ENCODE results near the gene ATP5F1D. TPM values are rescaled to one million over a fixed set of nuclear protein-coding genes. Genes with fewer than 3 reads are reported as not detected.

The ATP5F1D gene
- total and polyA plus RNA-seq, 12 donors, result 491 to 2,879 (median 562) TPM

DNA sequence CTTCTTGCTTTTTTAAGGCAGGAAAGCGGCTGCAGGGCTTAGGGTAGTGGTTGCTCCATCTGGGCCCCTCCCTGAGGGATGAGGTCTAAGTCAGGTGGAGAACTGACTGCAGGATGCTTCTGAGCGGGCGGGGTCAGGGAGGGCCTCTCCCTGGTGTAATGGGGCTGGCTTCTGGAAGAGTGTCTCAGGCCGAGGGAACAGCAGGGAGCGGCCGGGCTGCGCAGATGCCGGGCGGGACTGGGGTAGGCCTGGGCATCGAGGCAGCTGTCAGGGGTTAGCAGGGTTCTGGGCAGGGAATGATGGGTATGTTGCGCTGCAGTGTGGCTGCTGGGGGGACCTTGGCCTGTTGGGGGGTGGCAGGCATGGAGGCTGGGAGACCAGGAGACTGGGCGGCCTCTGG is 36.5 kb downstream of the ATP5F1D start:
- intact Hi-C loops (cut with DNase I), result loop anchor here in 6 of 10 donors (1.0 to 10.0 kb wide), 7 partner anchors 104 to 234 kb away; partner anchors contain the start of genes DAZAP1 (in 3 of the 6), GAMT (in 3 of the 6), NDUFS7 (in 2 of the 6) and ADAMTSL5 (in 1 of the 6)
- peaks cover 0 to 4% (median 4%) of the 10 kb centered on the region in 7 donors for H3K27me3 ChIP-seq
- TF ChIP-seq CTCF (IDR thresholded peaks at IDR 0.05), result no peak
- H3K9me3 ChIP-seq, result no peaks in the 10 kb centered on the region
- peaks cover 20 to 40% (median 37%) of the 10 kb centered on the region in 9 donors for H3K4me1 ChIP-seq
- H3K27ac ChIP-seq, result no peak overlapping the region
- WGBS, 2 donors, result 86 to 89% methylated on average over 11 to 12 of the region's 12 CpGs
- no peak overlapping the region for H3K4me3 ChIP-seq
- no peak for ATAC-seq
- no peak for DNase-seq
- peaks cover 0 to 50% (median 28%) of the 10 kb centered on the region in 9 donors for H3K36me3 ChIP-seq

DNA sequence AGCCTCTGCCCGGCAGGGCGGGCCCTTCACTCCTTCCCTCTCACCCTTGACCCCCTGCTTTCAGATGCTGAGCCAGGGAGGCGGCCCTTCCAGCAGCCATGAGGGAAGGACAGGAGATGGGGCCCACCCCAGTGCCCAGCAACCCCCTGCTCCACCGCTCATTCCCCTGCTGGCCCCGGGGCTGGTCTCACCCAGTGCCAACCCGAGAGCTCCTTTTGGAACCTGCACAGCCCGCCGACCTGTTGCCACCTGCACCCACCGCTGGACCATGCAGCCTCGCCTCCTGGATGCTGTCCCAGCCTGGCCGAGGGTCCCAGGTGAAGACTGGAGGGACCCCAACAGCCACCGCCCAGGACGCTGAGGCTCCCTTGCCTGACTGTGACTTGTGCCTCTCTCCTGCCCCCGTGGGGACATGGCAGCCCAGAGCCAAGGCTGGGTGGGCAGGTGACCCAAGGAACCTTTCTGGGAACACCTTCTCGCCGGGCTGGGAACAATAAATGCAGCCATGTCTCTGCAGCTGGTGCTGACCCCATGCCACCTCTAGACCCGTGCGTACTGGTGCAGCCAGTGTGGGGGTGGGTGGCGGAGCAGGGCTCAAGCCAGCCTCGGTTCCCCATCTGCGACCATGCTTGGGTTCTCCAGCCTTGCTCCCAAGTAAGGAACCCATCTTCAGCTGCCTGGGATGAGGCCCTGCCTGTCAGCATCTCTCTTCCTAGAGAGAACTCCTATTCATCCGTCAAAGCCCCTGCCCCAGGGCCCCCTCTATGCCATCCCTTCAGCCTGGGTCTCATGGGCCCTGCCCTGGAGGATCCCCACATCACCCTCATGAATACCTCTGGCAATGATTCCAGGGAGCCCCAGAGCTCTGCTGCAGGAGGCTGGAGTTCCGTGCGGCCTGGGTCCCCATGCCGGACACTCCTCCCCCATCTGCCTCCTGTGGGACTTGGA is 37.4 kb downstream of the ATP5F1D start:
- H3K4me3 ChIP-seq, result no peak overlapping the region
- TF ChIP-seq CTCF (IDR thresholded peaks at IDR 0.05), result no peak
- WGBS, 2 donors, result 88 to 92% methylated on average over 25 of the region's 25 CpGs
- intact Hi-C loops (cut with DNase I), result loop anchor here in 6 of 10 donors (1.0 to 10.0 kb wide), 7 partner anchors 103 to 233 kb away; partner anchors contain the start of genes DAZAP1 (in 3 of the 6), GAMT (in 3 of the 6), NDUFS7 (in 2 of the 6) and ADAMTSL5 (in 1 of the 6)
- H3K36me3 ChIP-seq, result peaks cover 0 to 41% (median 19%) of the 10 kb centered on the region in 9 donors
- ATAC-seq, result no peak
- H3K27ac ChIP-seq, result no peak overlapping the region
- peaks cover under 1 to 13% (median 13%) of the 10 kb centered on the region in 7 donors for H3K27me3 ChIP-seq
- H3K4me1 ChIP-seq, result peaks cover 17 to 31% (median 27%) of the 10 kb centered on the region in 9 donors
- peak in 1 of 2 donors; percentile 31 for DNase-seq
- no peaks in the 10 kb centered on the region for H3K9me3 ChIP-seq

- no peak overlapping the region for H3K27ac ChIP-seq
- TF ChIP-seq CTCF (IDR thresholded peaks at IDR 0.05), result peak; percentile 91 to 98 (median 96)
- H3K4me3 ChIP-seq, result no peak overlapping the region
- 30 to 33% methylated on average over 10 of the region's 10 CpGs for WGBS, 2 donors
- ATAC-seq, result peak in 6 of 8 donors; percentile 7 to 54 (median 34)
- peaks cover 6 to 22% (median 22%) of the 10 kb centered on the region in 7 donors for H3K27me3 ChIP-seq
- peaks cover 0 to 32% (median 10%) of the 10 kb centered on the region in 9 donors for H3K36me3 ChIP-seq
- DNase-seq, result peak; percentile 80 to 87
- intact Hi-C loops (cut with DNase I), result loop anchor here in 8 of 10 donors (5.0 to 10.0 kb wide), 11 partner anchors 75 to 232 kb away; partner anchors contain the start of genes DAZAP1 (in 3 of the 8), GAMT (in 3 of the 8), NDUFS7 (in 2 of the 8) and ADAMTSL5 (in 1 of the 8)
- no peaks in the 10 kb centered on the region for H3K9me3 ChIP-seq
- peaks cover 9 to 22% (median 19%) of the 10 kb centered on the region in 9 donors for H3K4me1 ChIP-seq
Observed at GRCh38 chr19:1279782-1280341, 38.3 kb downstream of the ATP5F1D start.
